Measurements from ENCODE around the gene TUBB2B. TPM values are rescaled to one million over a fixed set of nuclear protein-coding genes. Genes with fewer than 3 reads are reported as not detected.

TUBB2B gene
- polyA plus RNA-seq, 2 of the 4 experiments (the other 2 are of a cell fraction) = 10.8 to 18.0 TPM

GRCh38 chr6:3265671-3266070 is 38.2 kb upstream of the TUBB2B start:
- no peak for FAIRE-seq
- TF ChIP-seq HOXB5 (CRISPR knock-in tag; IDR thresholded peaks at IDR 0.05) = no peak
- TF ChIP-seq RAD21 (conservative IDR thresholded peaks at IDR 0.05 in 1 of 2, IDR thresholded peaks at IDR 0.05 in 1 of 2) = no peak
- TF ChIP-seq HDAC2 (IDR thresholded peaks at IDR 0.05) = no peak
- no peak for TF ChIP-seq E2F6 (IDR thresholded peaks at IDR 0.05; ENCODE audit: borderline replicate concordance, low read depth)
- CTCF ChIA-PET = interaction anchor here (1.1 to 2.1 kb wide), 5 partner anchors 8 to 724 kb away, joined by 3 to 6 read pairs (median 4); no protein-coding TSS in a partner anchor
- no peak; a peak in 1 of 6 replicates for ATAC-seq
- POLR2A ChIA-PET = no interaction called here
- whole genome bisulfite sequencing (ENCODE audit: missing lambda C conversion rate) = 73% methylated on average over 8 of the region's 9 CpGs
- H3K4me1 ChIP-seq = peaks cover 4% of the 10 kb centered on the region; the same call in 2 of the 3 replicates
- H3K9me3 ChIP-seq = no peaks in the 10 kb centered on the region
- no peak for DNase-seq (ENCODE audit: low read depth in 1 of 2, low spot score in 1 of 2)
- no peak overlapping the region for H3K4me2 ChIP-seq
- no peak overlapping the region for H3K4me3 ChIP-seq
- H3K27ac ChIP-seq = no peak overlapping the region

GRCh38 chr6:3264356-3264755 is 36.9 kb upstream of the TUBB2B start:
- ChIA-PET POLR2A (no interaction called here), CTCF (interaction anchor here (2.1 kb wide), 1 partner anchor 468 kb away, joined by 6 read pairs; no protein-coding TSS in a partner anchor)
- 90% methylated on average over 2 of the region's 3 CpGs for WGBS (ENCODE audit: missing lambda C conversion rate)
- TF ChIP-seq EHMT2 (IDR thresholded peaks at IDR 0.05; ENCODE audit: low read depth) (no peak), HOXB13 (CRISPR knock-in tag; IDR thresholded peaks at IDR 0.05; ENCODE audit: low read depth) (no peak), USF2 (IDR thresholded peaks at IDR 0.05) (no peak), ESRRA (IDR thresholded peaks at IDR 0.05; ENCODE audit: borderline replicate concordance, low read length) (no peak), HDAC2 (IDR thresholded peaks at IDR 0.05) (no peak), CHD4 (IDR thresholded peaks at IDR 0.05; ENCODE audit: borderline replicate concordance) (no peak), RNF2 (IDR thresholded peaks at IDR 0.05; ENCODE audit: borderline replicate concordance, low read depth) (no peak), RARB (CRISPR knock-in tag; IDR thresholded peaks at IDR 0.05) (no peak), RAD21 (conservative IDR thresholded peaks at IDR 0.05 in 1 of 2, IDR thresholded peaks at IDR 0.05 in 1 of 2) (no peak), ZFP36 (IDR thresholded peaks at IDR 0.05; ENCODE audit: borderline replicate concordance, partially characterized antibody) (no peak), CBX8 (IDR thresholded peaks at IDR 0.05) (no peak), BCL3 (IDR thresholded peaks at IDR 0.05) (no peak), BHLHE40 (IDR thresholded peaks at IDR 0.05; ENCODE audit: low read depth, low read length) (no peak)
- no peak overlapping the region for H3K27ac ChIP-seq
- no peak overlapping the region for H3K4me2 ChIP-seq
- peaks cover 11% of the 10 kb centered on the region for H3K4me1 ChIP-seq
- no peak overlapping the region for H3K4me3 ChIP-seq
- DNase-seq (ENCODE audit: low read depth in 1 of 2, low spot score in 1 of 2) (no peak), ATAC-seq (no peak), FAIRE-seq (no peak)
- H3K9me3 ChIP-seq = no peaks in the 10 kb centered on the region

- TF ChIP-seq KDM1A (IDR thresholded peaks at IDR 0.05; ENCODE audit: low read depth) (no peak), FOXS1 (CRISPR knock-in tag; IDR thresholded peaks at IDR 0.05) (no peak), RNF2 (IDR thresholded peaks at IDR 0.05; ENCODE audit: borderline replicate concordance, low read depth) (no peak), TP53 (CRISPR knock-in tag; IDR thresholded peaks at IDR 0.05) (no peak), CBX8 (IDR thresholded peaks at IDR 0.05) (no peak), ATOH8 (CRISPR knock-in tag; IDR thresholded peaks at IDR 0.05; ENCODE audit: low read depth) (no peak), ZSCAN20 (CRISPR knock-in tag; IDR thresholded peaks at IDR 0.05) (no peak), NR3C1 (IDR thresholded peaks at IDR 0.05) (no peak), NPAS2 (CRISPR knock-in tag; IDR thresholded peaks at IDR 0.05; ENCODE audit: borderline replicate concordance) (no peak), CHD2 (IDR thresholded peaks at IDR 0.05; ENCODE audit: low read length, partially characterized antibody) (no peak), ESRRA (IDR thresholded peaks at IDR 0.05; ENCODE audit: borderline replicate concordance, low read length) (no peak), RCOR1 (IDR thresholded peaks at IDR 0.05; ENCODE audit: low read depth, low read length) (no peak), HEYL (CRISPR knock-in tag; IDR thresholded peaks at IDR 0.05) (no peak), RFX5 (IDR thresholded peaks at IDR 0.05) (no peak), FOSB (CRISPR knock-in tag; IDR thresholded peaks at IDR 0.05) (no peak), JUNB (IDR thresholded peaks at IDR 0.05) (no peak), TFCP2L1 (CRISPR knock-in tag; IDR thresholded peaks at IDR 0.05) (no peak)
- 93% methylated on average over 6 of the region's 6 CpGs for WGBS (ENCODE audit: missing lambda C conversion rate)
- no peak for FAIRE-seq
- H3K9me3 ChIP-seq = no peaks in the 10 kb centered on the region
- peaks cover 11% of the 10 kb centered on the region for H3K4me1 ChIP-seq
- CTCF ChIA-PET = interaction anchor here (2.6 kb wide), 1 partner anchor 11 kb away, joined by 10 read pairs; no protein-coding TSS in a partner anchor
- no peak overlapping the region for H3K4me3 ChIP-seq
- ATAC-seq = no peak
- no peak overlapping the region for H3K4me2 ChIP-seq
- POLR2A ChIA-PET = interaction anchor here (0.6 kb wide), 1 partner anchor 7 kb away, joined by 3 read pairs; no protein-coding TSS in a partner anchor
- no peak overlapping the region for H3K27ac ChIP-seq
- DNase-seq (ENCODE audit: low read depth in 1 of 2, low spot score in 1 of 2) = no peak
Measured at GRCh38 chr6:3263096-3263495, 35.6 kb upstream of the TUBB2B start.

Data from A549 (cell line).